Measurements from ENCODE around the gene MPV17.
"Not testable (repeated sequence)": the region's sequence is repeated elsewhere in the genome, so short reads cannot be mapped to it uniquely, and the experiment has no call there.

Gene MPV17, protein sequence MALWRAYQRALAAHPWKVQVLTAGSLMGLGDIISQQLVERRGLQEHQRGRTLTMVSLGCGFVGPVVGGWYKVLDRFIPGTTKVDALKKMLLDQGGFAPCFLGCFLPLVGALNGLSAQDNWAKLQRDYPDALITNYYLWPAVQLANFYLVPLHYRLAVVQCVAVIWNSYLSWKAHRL

DNA sequence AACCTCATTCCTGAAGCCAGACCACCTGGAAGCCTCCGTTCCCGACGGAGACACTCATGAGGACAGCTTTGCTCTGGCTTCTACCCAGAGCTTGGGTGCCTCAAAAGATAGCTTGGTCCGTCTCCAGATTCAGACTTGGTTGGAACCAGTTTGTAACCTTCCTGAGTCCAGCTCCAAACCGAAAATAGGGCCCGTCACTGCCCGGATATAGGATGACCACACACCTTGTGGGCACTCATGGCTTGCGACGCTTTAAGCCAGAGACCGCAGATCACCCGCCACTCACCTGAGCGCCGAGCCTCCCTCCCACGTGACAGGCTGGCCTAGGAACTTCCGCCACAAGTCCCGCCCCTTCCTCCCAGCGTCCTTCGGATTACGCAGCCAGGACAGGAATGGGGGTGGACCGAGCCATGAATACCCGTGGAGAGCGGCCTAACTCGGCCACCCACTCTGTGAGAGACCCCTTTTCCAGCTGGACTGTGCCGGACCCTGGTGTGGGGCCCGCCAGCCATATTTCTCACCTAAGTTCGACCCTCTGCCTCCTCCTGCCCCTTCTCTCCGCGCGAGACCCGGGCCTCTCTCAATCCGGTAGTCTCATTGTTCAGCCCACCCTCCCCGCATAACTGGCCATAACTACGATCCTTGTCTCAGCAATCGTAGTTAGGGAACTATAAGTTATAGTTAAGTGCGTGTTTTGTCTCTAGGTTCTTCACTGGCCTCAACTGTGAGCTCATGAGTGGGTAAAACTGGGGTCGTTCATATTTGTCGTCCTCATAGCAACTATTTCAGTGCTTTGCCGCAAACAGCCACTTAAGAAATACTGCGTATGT is at the start of gene MPV17:
Gene MPV17, minus strand, starts transcription at position 332 of the 830 bp plus-strand sequence. CDS start 580 bp downstream, outside the sequence.
- H3K4me3 ChIP-seq (ENCODE audit: low read depth, low read length) = peak within 1 kb of the TSS; percentile 80

DNA sequence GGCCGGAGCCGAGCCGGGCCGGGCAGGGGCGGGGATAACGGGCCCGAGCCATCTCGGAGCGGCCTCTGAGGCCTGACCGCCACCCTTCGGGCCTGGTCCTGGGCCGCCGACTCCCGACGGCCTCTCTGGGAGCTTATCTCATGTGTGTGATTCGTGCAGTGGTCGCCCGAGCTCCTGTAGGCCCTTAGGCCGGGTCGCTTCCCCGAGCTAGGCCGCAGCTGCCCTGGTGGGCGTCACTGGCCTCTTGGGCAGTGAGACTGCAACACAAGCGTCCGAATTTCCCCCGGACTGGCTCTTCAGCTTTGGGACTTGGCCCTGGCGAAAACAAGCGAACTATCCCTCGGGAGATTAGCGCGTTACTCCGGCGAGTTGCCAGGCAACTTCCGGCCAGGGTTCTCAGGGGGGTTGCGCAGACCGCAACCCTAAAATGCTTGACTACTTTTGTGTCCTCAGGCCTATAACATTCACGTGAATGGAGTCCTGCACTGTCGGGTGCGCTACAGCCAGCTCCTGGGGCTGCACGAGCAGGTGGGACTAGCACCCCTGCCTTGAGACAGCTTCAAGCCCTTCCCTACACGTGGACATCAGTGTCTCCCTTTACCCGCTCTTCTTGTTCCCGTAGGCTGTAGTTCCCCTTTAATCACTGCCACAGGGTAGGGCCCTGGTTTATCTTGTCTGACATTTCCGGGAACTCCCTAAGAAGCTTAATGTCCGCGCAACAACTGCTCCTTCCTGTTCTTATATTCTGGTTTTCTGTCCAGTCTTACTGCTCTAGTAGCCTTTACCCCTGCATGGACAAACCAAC is 48.1 kb upstream of the MPV17 start:
- peak overlapping the region; percentile 97 for H3K4me3 ChIP-seq (ENCODE audit: low read depth, low read length)

DNA sequence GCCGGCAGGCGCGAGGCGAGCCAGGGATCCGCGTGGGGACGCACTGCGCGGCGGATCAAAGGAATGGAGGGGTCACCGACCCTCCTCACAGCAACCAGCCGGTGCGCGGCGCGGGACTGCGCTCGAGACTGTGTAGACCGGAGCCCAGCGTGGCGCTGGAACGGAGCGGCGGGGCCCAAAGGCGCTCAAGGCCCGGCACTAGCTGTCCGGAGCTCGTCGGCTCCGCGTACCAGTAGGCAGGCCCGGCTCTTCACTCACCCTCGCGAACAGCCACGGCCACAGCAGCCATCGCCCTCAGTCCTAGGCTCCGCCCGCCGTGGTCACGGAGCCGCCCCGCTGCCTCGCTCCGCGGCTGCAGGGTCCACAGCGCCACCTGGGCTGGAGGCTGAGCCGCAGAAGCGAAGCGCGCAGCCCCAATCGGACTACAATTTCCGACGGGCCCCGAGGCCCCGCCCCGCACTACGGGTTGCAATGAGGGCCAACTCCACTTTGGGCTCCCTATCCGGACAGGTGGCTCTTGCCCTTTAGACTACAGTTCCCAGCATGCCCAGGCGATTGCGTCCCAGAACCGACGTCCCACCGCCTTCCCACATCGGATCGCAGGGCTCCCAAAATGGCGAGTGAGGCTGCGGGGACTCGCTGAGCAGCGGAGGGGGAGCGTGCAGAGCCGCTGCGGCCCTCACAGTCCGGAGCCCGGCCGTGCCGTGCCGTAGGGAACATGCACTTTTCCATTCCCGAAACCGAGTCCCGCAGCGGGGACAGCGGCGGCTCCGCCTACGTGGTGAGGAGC is 47.3 kb upstream of the MPV17 start, which contains the start of the genes EIF2B4 and SNX17:
Gene EIF2B4, minus strand, starts transcription at position 313 of the 790 bp plus-strand sequence. Its CDS starts 24 bp downstream, at position 289.
Gene SNX17, plus strand, starts transcription at position 591 of the 790 bp plus-strand sequence. Its CDS starts 128 bp downstream, at position 719.
- peak within 1 kb of the TSS; percentile 97 for H3K4me3 ChIP-seq (ENCODE audit: low read depth, low read length)

DNA sequence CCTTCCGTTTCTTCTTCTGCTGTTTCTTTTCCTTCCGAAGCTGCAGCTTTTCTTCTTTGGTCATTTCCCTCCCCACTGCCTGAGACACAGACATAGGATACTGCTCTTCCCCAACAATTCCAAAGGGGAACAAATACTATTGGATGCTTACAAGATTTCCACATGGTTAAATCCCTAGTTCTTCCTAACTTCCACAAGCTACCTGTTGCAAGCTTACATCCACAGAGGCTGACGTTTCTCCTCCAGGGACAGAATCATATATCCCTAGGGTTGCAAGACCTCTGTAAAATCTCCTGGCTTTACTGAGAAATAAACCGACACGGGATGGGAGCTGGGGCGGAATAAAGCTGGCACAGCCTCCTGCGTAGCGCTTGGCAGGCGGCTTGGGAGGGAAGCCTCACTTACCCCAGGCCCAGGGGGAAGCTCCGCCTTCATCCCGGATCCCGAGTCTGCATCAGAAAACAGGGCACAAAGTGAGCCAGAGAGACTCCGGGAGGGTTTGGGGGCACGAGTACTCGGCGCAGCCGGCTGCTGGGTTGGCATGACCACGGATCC is 46.7 kb upstream of the MPV17 start:
- peak overlapping the region; percentile 97 for H3K4me3 ChIP-seq (ENCODE audit: low read depth, low read length)

DNA sequence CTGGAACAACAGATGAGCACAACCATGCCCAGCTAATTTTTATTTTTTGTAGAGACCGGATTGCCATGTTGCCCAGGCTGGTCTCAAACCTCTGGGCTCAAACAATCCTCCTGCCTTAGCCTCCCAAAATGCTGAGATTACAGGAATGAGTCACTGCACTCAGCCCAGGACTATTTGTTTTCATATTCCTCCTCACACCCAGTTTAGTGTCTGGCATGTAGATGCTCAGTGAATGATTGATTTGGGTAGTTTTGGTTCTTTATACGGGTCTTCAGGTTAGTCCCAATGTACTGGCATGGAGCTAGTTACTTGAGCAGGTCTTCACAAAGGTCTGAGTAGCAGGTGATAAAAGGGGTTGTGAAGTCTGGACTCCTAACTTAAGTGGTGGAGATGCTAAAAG is 41.0 kb upstream of the MPV17 start:
- H3K4me3 ChIP-seq (ENCODE audit: low read depth, low read length) = no peak overlapping the region

DNA sequence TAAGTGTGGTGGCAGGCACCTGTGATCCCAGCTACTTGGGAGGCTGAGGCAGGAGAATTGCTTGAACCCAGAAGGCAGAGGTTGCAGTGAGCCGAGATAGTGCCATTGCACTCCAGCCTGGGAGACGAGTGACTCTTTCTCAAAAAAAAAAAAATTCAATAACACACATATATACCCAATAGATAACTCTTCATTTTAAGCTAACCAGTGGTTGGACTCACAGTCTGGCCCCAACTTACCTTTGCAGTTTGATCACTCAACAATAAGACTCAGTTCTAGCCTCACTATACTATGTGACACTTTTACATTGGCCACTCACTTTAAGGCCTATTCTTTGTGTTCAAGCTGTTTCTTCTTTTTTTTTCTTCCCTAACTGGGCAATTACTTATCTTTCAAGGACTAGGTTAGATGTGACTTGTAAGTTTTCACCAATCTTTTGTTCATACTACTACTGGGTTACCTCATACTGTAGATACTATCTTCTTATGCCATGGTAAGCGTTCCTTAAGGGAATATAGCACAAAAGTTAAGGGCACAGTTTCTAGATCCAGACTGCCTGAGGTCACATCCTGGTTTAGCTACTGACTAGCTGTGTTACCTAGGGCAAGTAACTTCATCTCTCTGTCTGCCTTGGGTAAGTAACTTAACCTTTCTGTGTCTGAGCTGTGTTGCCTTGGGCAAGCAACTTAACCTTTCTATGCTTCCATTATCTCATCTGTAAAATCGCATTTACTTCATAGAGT is 40.0 kb upstream of the MPV17 start:
- H3K4me3 ChIP-seq (ENCODE audit: low read depth, low read length) = no peak overlapping the region

DNA sequence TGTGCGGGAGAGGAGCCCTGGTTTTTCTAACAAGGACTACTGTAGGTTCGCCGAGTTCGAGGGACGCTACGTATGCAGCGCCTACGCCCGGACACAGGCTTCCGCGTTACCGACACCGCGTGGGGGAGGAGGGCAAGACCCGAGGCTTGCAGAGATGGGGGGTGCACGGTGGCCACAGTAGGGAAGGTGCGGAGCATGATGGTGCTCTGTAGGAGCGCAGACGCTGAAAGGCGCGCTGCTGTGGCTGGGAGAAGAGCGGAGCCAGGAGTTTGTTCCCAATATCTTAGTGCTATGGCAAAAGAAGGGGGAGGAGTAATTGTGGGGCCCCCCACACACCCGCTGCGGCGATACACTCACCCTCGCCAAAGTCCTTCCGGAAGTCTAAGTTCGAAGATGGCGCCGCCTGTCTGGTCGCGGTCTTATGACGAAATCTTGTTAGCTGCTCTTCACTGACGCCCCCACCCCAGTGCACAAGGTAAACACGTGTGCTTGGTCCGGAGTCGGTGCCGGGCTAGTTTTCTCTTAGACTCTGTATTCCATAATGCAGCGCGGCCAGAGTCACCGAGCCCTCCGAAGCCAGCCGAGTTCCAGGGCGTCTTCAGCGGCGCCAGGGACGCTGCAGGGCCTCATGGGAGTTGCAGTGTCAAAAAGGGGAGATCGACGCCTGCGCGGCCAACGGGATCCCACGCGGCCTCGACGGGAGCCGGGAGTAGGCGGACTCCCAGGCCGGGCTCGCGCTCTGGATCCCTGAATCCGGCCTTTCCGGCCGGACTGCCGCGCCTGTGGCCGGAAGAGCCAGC is 33.7 kb upstream of the MPV17 start, which contains the start of gene GTF3C2:
Gene GTF3C2, minus strand, starts transcription at position 383 of the 800 bp plus-strand sequence. CDS start 13,210 bp downstream, outside the sequence.
- peak within 1 kb of the TSS; percentile 99 for H3K4me3 ChIP-seq (ENCODE audit: low read depth, low read length)

DNA sequence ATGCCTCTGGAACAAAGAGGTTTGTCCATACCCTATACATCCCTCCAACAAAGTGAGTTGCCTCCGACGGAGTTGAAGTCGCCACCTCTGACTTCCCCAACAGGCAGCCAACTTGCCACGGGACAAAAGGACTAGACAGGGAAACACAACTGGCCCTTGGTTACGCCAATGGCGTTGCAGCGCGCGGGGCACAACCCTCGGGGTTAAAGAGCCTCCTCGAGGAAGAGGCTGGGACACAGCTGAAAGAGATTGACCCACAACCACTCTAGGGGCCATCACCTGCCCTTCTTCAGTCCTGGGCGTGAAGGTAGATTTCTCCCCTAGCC is 33.1 kb upstream of the MPV17 start:
- H3K4me3 ChIP-seq (ENCODE audit: low read depth, low read length) = peak overlapping the region; percentile 99

DNA sequence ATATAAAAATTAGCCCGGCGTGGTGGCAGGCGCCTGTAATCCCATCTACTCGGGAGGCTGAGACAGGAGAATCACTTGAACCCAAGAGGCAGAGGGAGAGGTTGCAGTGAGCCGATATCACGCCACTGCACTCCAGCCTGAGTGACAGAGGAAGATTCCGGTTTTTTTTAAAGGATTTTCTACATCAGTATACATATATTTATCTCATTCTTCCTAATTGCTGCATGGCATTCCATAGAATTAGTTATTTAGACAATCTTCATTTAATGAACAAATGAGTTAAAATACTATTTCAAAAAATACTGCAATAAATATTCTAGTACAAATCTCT is 31.7 kb upstream of the MPV17 start:
- no peak overlapping the region for H3K4me3 ChIP-seq (ENCODE audit: low read depth, low read length)

DNA sequence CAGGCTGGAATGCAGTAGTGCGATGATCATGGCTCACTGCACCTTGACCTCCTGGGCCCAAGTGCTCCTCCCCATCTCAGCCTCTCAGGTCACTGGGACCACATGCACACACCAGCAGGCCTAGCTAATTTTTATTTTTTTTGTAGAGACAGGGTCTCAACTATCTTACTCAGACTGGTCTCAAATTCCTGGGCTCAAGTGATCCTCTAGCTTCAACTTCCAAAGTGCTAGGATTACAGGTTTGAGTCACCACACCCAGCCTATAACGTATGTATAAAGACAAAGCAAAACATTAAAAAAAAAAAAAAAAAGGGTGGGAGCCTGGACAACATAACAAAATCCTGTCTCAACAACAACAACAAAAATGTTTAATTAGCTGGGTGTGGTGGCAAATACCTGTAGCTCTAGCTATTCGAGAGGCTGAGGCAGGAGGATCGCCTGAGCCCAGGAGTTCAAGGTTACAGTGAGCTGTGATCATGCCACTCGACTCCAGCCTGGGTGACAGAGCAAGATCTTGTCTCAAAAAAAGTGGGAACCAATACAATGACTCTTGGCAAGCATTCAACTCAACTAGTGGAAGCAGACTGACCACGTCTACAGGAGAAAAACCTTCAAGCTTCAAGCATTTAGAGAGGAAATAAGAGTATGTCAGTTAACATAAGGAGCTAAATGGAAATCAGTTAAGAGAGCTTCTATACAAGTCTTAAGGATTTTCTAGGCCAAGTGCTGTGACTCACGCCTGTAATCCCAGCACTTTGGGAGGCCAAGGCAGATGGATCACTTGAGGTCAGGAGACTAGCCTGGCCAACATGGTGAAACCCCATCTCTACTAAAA is 31.1 kb upstream of the MPV17 start:
- H3K4me3 ChIP-seq (ENCODE audit: low read depth, low read length) = no peak overlapping the region

DNA sequence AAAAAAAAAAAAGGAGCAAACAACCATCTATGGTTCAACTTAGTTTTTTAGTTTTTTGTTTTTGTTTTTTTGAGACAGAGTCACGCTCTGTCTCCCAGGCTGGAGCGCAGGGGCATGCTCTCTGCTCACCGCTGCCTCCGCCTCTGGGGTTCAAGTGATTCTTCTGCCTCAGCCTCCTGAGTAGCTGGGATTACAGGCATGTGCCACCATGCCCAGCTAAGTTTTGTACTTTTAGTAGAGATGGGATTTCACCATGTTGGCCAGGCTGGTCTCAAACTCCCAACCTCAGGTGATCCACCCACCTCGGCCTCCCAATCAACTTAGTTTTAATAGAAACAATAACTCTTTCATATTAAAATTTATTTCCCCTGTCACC is 30.5 kb upstream of the MPV17 start:
- H3K4me3 ChIP-seq (ENCODE audit: low read depth, low read length) = not testable (repeated sequence)

DNA sequence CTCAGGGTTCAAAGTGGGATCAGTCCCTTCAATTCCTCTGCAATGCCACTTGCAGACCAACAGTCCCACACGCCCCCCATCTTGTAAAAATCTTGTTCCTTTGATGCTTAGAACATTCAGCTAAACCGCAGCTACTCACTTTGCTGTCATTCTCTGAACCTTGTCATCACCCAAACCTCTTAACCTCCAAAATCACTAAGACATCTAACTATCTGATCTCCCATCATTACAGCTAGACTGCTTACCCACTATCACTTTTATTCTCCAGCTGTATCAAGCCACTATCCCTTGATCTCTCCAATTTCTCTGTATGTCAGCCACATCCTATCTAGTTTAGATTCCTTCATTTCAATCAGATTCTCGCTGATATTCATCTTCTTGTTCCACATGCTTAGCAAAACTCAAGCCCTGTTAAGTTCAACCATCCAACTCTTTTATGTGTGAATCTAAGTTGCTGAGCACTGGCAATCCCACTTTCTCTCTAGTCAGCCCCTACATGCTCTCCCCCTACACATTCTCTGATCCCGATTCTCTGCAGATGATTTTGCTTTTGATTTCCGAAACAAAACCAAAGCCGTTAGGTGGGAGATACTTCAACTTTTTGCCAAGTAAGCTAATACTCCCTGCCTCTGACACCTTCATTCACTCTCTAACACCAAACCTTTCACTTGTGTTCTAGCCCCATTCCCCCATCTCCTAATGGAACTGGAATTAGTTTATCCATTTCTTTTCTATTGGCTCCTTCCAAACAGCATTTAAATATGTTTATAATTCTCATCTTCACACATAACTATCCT is 29.1 kb upstream of the MPV17 start:
- no peak overlapping the region for H3K4me3 ChIP-seq (ENCODE audit: low read depth, low read length)

DNA sequence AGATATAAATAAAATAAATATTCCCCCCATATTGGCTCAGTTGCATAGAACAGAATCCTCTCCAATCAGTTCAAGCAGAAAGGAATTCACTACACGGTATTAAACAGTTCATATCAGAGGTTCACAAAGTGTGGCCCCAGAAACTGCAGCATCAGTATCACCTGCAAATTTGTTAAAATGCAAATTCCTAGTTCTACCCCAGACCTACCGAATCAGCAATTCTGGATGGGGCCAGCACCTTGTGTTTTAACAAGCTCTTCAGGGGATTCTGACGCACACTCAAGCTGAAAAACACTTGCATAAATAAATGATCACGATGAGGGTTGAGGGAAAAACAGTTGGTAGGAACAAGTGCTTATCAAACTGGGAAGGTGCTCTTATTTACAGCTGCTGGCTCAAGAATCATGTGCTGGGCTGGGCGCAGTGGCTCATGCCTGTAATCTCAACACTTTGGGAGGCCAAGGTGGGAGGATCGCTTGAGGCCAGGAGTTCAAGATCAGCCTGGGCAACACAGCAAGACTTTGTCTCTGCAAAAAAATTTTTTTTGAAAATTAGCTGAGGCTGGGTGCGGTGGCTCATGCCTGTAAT is 27.3 kb upstream of the MPV17 start:
- no peak overlapping the region for H3K4me3 ChIP-seq (ENCODE audit: low read depth, low read length)

DNA sequence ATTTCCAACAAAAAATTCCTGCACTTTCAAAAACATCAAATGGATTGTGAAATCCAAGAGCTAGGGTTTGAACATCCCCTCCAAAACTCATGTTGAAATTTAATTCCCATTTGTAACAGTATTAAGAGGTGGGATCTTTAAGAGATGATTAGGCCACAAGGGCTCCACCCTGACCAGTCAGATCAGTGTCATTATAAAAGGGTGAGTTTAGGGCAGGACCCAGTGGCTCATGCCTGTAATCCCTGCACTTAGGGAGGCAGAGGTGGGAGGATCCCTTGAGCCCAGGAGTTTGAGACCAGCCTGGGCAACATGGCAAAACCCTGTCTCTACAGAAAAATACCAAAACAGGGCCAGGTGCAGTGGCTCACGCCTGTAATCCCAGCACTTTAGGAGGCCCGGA is 24.7 kb upstream of the MPV17 start:
- H3K4me3 ChIP-seq (ENCODE audit: low read depth, low read length) = no peak overlapping the region

DNA sequence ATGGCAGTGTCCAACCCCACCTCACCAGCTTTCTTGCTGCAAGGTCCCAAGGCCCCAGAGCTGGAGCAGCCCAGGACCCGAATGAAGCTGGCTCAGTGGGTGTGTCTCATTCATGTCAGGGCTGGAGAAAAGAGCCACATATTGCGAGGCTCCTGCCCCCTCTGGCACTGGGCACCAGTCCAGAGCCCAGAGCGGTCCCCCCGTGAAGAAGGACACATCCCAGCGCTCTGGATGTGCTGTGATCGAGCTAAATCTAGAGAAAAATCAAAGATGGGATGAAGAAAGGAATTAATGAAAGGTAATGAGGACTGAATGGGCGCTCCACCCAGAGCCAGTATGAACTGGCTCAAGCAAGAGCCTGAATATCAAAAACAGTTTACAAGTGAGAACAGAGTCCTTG is 13.3 kb upstream of the MPV17 start:
- H3K4me3 ChIP-seq (ENCODE audit: low read depth, low read length) = no peak overlapping the region

DNA sequence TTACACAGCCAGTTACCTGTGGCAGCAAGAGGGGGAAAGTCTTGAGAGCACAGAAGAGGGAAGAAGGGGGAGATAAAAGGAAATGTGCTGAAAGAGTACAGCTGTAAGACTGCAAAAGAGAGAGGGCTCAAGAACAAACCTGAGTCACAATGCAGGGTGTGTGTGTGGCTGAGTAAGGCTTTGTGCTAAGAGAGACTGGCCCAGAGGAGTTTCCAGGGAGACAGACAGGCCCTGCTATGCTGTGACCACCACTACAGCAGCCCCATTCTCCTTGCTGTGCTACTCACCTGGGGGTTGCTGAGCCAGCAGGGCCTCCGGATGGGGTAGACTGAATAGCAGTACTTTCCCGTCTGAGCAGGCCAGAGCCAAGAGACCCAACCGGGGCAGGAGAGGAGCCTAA is 12.4 kb upstream of the MPV17 start:
- H3K4me3 ChIP-seq (ENCODE audit: low read depth, low read length) = no peak overlapping the region

DNA sequence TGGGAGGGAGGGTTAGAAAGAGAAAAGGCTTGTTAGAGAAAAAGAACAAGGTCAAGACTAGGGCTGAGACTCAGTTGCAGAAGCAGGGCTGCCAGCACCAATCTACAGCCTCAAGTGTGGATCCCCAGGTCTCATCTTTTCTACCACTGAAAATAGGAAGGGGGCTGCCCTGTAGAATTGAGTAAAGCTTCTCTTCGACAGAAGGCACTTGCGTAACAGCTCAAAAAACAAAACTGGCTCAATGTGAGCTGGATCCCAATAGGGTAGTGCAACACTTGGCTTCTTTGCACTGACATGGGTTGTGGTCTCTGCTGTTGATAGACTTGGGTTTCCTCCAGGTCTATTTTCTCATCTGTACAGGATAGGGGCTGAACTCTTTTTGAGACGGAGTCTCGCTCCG is 1.8 kb upstream of the MPV17 start:
- no peak overlapping the region for H3K4me3 ChIP-seq (ENCODE audit: low read depth, low read length)
